Naive thymus-derived CD4-positive, alpha-beta T cell (primary cell): Measurements from ENCODE around the gene KRT84. TPM values are rescaled to one million over a fixed set of nuclear protein-coding genes. Genes with fewer than 3 reads are reported as not detected.

Source experiments
- ATAC-seq: fragments of 150-1000 bp; cut with Tn5 transposase; 2 replicates; pipeline ENCODE4 v1.10.0; 2021; ENCODE audit warnings: mild to moderate bottlenecking, moderate library complexity
- CTCF ChIA-PET: fragments of 350-600 bp; sonication (Branson Sonifier 250); formaldehyde crosslinking; loops from one replicate; lab custom pipeline; 2021; ENCODE audit warnings: antibody characterized with exemption; lab: Charles Lee
- POLR2A ChIA-PET: fragments of 350-600 bp; sonication (Branson Sonifier 250); formaldehyde crosslinking; loops from one replicate; lab custom pipeline; 2021; ENCODE audit warnings: antibody characterized with exemption, inconsistent platforms; lab: Charles Lee
- DNase-seq, 9 donors: peaks; one replicate each; pipeline versions ENCODE4 v3.0.0 to v3.0.0-alpha.2; 2020 to 2022; ENCODE audit warnings: mixed read lengths in 1 of 9
- H3K27ac ChIP-seq: one replicate; pipeline ENCODE4 v1.7.0; 2013; ENCODE audit warnings: mild to moderate bottlenecking, low read depth, low read length, moderate library complexity
- H3K27me3 ChIP-seq, 2 donors: one replicate each; pipeline ENCODE4 v1.7.0; 2013; ENCODE audit warnings: low read length in 2 of 2, mild to moderate bottlenecking in 2 of 2, moderate library complexity in 2 of 2; ENCODE audit not compliant: control insufficient read depth in 2 of 2, insufficient read depth in 2 of 2
- H3K36me3 ChIP-seq, 3 experiments: 1 replicate in 2 of 3; 2 replicates in 1 of 3; pipeline ENCODE4 v1.7.0; 2013; ENCODE audit warnings: low read length in 3 of 3, mild to moderate bottlenecking in 3 of 3, moderate library complexity in 1 of 3; ENCODE audit not compliant: insufficient read depth in 3 of 3, control insufficient read depth in 2 of 3
- H3K4me1 ChIP-seq, 2 donors: one replicate each; pipeline ENCODE4 v1.7.0; 2013; ENCODE audit warnings: low read length in 2 of 2, mild to moderate bottlenecking in 2 of 2, moderate library complexity in 1 of 2; ENCODE audit not compliant: control insufficient read depth in 2 of 2, insufficient read depth in 2 of 2
- H3K4me3 ChIP-seq: 2 replicates; pipeline ENCODE4 v1.7.0; 2013; ENCODE audit warnings: mild to moderate bottlenecking, low read length
- H3K9me3 ChIP-seq, 3 experiments: 1 replicate in 2 of 3; 2 replicates in 1 of 3; pipeline ENCODE4 v1.7.0; 2013; ENCODE audit warnings: low read length in 3 of 3; ENCODE audit not compliant: control insufficient read depth in 2 of 3
- H3K27ac Mint-ChIP-seq, 9 donors: one replicate each; pipeline ENCODE4 v1.8.0; 2020 to 2022; ENCODE audit warnings: mixed read lengths in 9 of 9, mild to moderate bottlenecking in 8 of 9, moderate library complexity in 5 of 9, inconsistent platforms in 2 of 9
- H3K27me3 Mint-ChIP-seq, 5 donors: one replicate each; pipeline ENCODE4 v1.8.0; 2021 to 2022; ENCODE audit warnings: mixed read lengths in 5 of 5, mild to moderate bottlenecking in 1 of 5
- H3K36me3 Mint-ChIP-seq, 5 donors: one replicate each; pipeline ENCODE4 v1.8.0; 2020 to 2022; ENCODE audit warnings: mixed read lengths in 5 of 5, mild to moderate bottlenecking in 3 of 5, inconsistent platforms in 1 of 5
- H3K4me1 Mint-ChIP-seq, 7 donors: one replicate each; pipeline ENCODE4 v1.8.0; 2020 to 2022; ENCODE audit warnings: mixed read lengths in 7 of 7, mild to moderate bottlenecking in 3 of 7, inconsistent platforms in 1 of 7
- H3K4me3 Mint-ChIP-seq, 10 donors: one replicate each; pipeline ENCODE4 v1.8.0; 2020 to 2022; ENCODE audit warnings: mild to moderate bottlenecking in 10 of 10, mixed read lengths in 10 of 10, moderate library complexity in 6 of 10, inconsistent platforms in 2 of 10
- H3K9me3 Mint-ChIP-seq, 11 donors: one replicate each; pipeline ENCODE4 v1.8.0; 2020 to 2022; ENCODE audit warnings: mixed read lengths in 11 of 11, mild to moderate bottlenecking in 4 of 11, inconsistent platforms in 1 of 11, moderate library complexity in 1 of 11
- intact Hi-C, 2 donors: fragments of 100-400 bp; cut with micrococcal nuclease; formaldehyde crosslinking; loops; one replicate each; pipeline ENCODE4 v1.15.1; 2023
- polyA plus RNA-seq, 2 donors: library from polyadenylated mRNA; unstranded; fragments of 300-500 nt; fragmentation: Illumina TruSeq; gene quantifications; one replicate each; pipeline ENCODE4 v1.2.3, GENCODE V29; 2021
- total RNA-seq, 6 experiments: library from RNA in 5 of 6; stranded (reverse) in 5 of 6; gene quantifications; 1 replicate in 5 of 6; 2 replicates in 1 of 6; pipeline ENCODE4 v1.2.3 and lab custom pipeline; 2021 to 2026

Gene KRT84
- total and polyA plus RNA-seq, 7 experiments from 2014 or later: not detected

- Histone ChIP-seq H3K27me3 (no peaks in the 10 kb centered on the region), H3K27ac (no peak overlapping the region), H3K4me3 (no peak overlapping the region), H3K9me3 (no peaks in the 10 kb centered on the region), H3K36me3 (no peaks in the 10 kb centered on the region), H3K4me1 (no peaks in the 10 kb centered on the region)
- Mint-ChIP-seq H3K36me3 (peaks cover 0 to 9% (median 4%) of the 10 kb centered on the region in 5 donors), H3K27ac (no peak overlapping the region), H3K9me3 (peaks cover 0 to 25% (median 7%) of the 10 kb centered on the region in 11 donors), H3K27me3 (peaks cover 0 to 26% (median 12%) of the 10 kb centered on the region in 5 donors), H3K4me1 (no peaks in the 10 kb centered on the region), H3K4me3 (no peak overlapping the region)
- ChIA-PET CTCF (interaction anchor here (1.5 kb wide), 1 partner anchor 9 kb away, joined by 5 read pairs; no protein-coding TSS in a partner anchor), POLR2A (no interaction called here)
- no peak for DNase-seq
- ATAC-seq: no peak
- intact Hi-C loops: no loop called here
These were observed 48.4 kb downstream of the KRT84 start for GRCh38 chr12:52337054-52337453.

GRCh38 chr12:52336641-52337040 is 48.8 kb downstream of the KRT84 start:
- ChIA-PET POLR2A (no interaction called here), CTCF (interaction anchor here (1.5 kb wide), 1 partner anchor 8 kb away, joined by 5 read pairs; no protein-coding TSS in a partner anchor)
- Histone ChIP-seq H3K9me3 (no peaks in the 10 kb centered on the region), H3K27me3 (no peaks in the 10 kb centered on the region), H3K36me3 (no peaks in the 10 kb centered on the region), H3K4me3 (no peak overlapping the region), H3K4me1 (no peaks in the 10 kb centered on the region), H3K27ac (no peak overlapping the region)
- intact Hi-C loops: no loop called here
- H3K36me3 Mint-ChIP-seq: peaks cover 0 to 9% (median 4%) of the 10 kb centered on the region in 5 donors
- DNase-seq (no peak), ATAC-seq (no peak)
- no peak overlapping the region for H3K27ac Mint-ChIP-seq
- no peaks in the 10 kb centered on the region for H3K4me1 Mint-ChIP-seq
- H3K9me3 Mint-ChIP-seq: peaks cover 0 to 25% (median 7%) of the 10 kb centered on the region in 11 donors
- H3K27me3 Mint-ChIP-seq: peaks cover 0 to 26% (median 12%) of the 10 kb centered on the region in 5 donors
- no peak overlapping the region for H3K4me3 Mint-ChIP-seq

DNA sequence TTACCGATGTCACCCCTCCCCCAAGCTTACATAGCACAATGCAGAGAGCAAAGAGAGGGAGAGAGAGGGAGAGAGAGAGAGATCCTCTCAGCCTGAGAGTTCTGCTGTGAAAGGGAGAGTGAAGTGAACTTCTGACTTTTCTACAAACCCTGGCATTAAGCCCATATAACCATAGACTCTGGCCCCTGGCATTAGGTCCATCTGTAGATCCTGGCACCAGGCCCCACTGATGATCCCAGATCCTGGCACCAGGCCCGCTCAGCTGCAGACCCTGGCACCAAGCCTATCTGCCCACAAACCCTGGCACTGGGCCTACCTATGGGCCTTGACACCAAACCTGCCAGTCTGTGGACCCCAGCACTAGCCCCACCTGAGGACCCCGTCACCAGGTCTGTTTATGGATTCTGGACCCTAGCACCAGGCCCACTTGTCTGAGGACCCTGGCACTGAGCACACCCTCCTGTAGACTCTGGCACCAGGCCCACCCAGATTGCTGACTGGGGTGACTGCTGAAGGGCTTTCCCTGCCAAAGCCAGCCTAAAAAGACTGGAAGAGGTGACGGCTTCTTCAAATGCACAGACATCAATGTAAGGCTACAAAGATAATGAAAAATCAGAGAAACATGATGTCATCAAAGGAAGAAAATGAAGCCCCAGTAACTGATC is 49.7 kb downstream of the KRT84 start:
- peaks cover 0 to 25% (median 7%) of the 10 kb centered on the region in 11 donors for H3K9me3 Mint-ChIP-seq
- POLR2A ChIA-PET: no interaction called here
- CTCF ChIA-PET: interaction anchor here (0.6 kb wide), 1 partner anchor 179 kb away, joined by 3 read pairs; no protein-coding TSS in a partner anchor
- Histone ChIP-seq H3K4me1 (no peaks in the 10 kb centered on the region), H3K9me3 (no peaks in the 10 kb centered on the region), H3K36me3 (no peaks in the 10 kb centered on the region), H3K27me3 (no peaks in the 10 kb centered on the region), H3K27ac (no peak overlapping the region), H3K4me3 (no peak overlapping the region)
- no peak overlapping the region for H3K27ac Mint-ChIP-seq
- H3K4me3 Mint-ChIP-seq: no peak overlapping the region
- intact Hi-C loops: no loop called here
- no peaks in the 10 kb centered on the region for H3K4me1 Mint-ChIP-seq
- H3K27me3 Mint-ChIP-seq: peaks cover 0 to 26% (median 12%) of the 10 kb centered on the region in 5 donors
- H3K36me3 Mint-ChIP-seq: peaks cover 0 to 9% (median 4%) of the 10 kb centered on the region in 5 donors
- ATAC-seq (no peak), DNase-seq (no peak)

- Histone ChIP-seq H3K27ac (no peak overlapping the region), H3K27me3 (no peaks in the 10 kb centered on the region), H3K4me1 (no peaks in the 10 kb centered on the region), H3K36me3 (no peaks in the 10 kb centered on the region), H3K9me3 (no peaks in the 10 kb centered on the region), H3K4me3 (no peak overlapping the region)
- Mint-ChIP-seq H3K36me3 (peaks cover 0 to 9% (median 4%) of the 10 kb centered on the region in 5 donors), H3K27me3 (peaks cover 0 to 26% (median 15%) of the 10 kb centered on the region in 5 donors), H3K4me1 (no peaks in the 10 kb centered on the region), H3K27ac (no peak overlapping the region), H3K4me3 (no peak overlapping the region), H3K9me3 (peaks cover 0 to 25% (median 7%) of the 10 kb centered on the region in 11 donors)
- POLR2A ChIA-PET: interaction anchor here (0.6 kb wide), 1 partner anchor 397 kb away, joined by 4 read pairs; no protein-coding TSS in a partner anchor
- CTCF ChIA-PET: interaction anchor here (0.6 kb wide), 1 partner anchor 397 kb away, joined by 3 read pairs; no protein-coding TSS in a partner anchor
- no peak for ATAC-seq
- intact Hi-C loops: no loop called here
- DNase-seq: no peak
These were observed 51.3 kb downstream of the KRT84 start for GRCh38 chr12:52334185-52334584.

DNA sequence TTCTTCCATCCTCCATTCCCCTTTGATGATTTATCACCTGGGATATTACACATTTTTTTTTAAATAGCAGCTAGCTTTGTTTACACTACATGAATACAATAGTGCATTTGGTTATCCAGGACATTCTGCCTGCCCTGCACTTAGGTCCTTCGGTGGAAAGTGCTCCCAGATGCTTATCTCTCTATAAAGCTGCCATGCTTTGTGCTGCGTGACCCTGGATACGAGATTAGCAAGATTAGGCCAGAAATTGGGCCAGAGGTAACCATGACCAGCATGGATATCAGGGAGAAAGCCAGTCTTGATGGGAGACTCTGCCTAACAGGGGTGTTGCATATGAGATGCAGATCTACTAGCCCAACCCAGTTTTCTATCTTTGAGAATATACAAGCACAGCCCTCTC is 52.1 kb downstream of the KRT84 start:
- Mint-ChIP-seq H3K4me3 (no peak overlapping the region), H3K4me1 (no peaks in the 10 kb centered on the region), H3K27ac (no peak overlapping the region), H3K27me3 (peaks cover 0 to 26% (median 12%) of the 10 kb centered on the region in 5 donors), H3K36me3 (peaks cover 0 to 9% (median 4%) of the 10 kb centered on the region in 5 donors), H3K9me3 (peaks cover 0 to 20% (median 7%) of the 10 kb centered on the region in 11 donors)
- H3K4me1 ChIP-seq: no peaks in the 10 kb centered on the region
- CTCF ChIA-PET: interaction anchor here (0.7 kb wide), 1 partner anchor 18 kb away, joined by 3 read pairs; no protein-coding TSS in a partner anchor
- H3K36me3 ChIP-seq: no peaks in the 10 kb centered on the region
- no peak overlapping the region for H3K4me3 ChIP-seq
- no peak for DNase-seq
- H3K27me3 ChIP-seq: no peaks in the 10 kb centered on the region
- intact Hi-C loops: no loop called here
- no peaks in the 10 kb centered on the region for H3K9me3 ChIP-seq
- no peak overlapping the region for H3K27ac ChIP-seq
- POLR2A ChIA-PET: no interaction called here
- no peak for ATAC-seq

DNA sequence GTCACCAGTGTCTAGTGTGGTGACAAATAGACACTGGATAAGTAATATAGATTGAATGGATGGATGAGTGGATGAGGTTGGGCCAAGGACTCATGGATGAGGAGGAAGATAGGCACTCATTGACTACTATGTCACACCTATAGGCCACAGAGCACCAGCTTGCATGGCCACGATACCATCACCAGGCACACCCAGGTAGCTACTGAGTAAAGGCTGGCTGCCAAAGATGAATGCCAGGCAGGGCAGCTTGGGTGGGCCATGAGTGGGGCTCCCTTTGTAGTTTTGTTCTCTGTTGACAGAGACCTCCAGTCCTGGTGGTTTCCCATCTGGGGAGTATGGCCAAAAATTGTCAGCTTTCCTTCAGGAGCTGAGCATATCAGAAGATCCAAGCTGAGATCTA is 53.1 kb downstream of the KRT84 start:
- Histone ChIP-seq H3K9me3 (no peaks in the 10 kb centered on the region), H3K4me3 (no peak overlapping the region), H3K4me1 (peaks cover 0 to 5% of the 10 kb centered on the region in 2 donors), H3K27ac (no peak overlapping the region), H3K36me3 (no peaks in the 10 kb centered on the region), H3K27me3 (no peaks in the 10 kb centered on the region)
- Mint-ChIP-seq H3K36me3 (peaks cover 0 to 9% (median 4%) of the 10 kb centered on the region in 5 donors), H3K27me3 (peaks cover 0 to 22% (median 10%) of the 10 kb centered on the region in 5 donors), H3K4me1 (peaks cover 0 to 6% (median 2%) of the 10 kb centered on the region in 7 donors), H3K27ac (no peak overlapping the region), H3K4me3 (no peak overlapping the region), H3K9me3 (peaks cover 0 to 20% (median 6%) of the 10 kb centered on the region in 11 donors)
- ATAC-seq (no peak), DNase-seq (no peak)
- CTCF ChIA-PET: interaction anchor here (0.6 to 1.6 kb wide), 3 partner anchors 19 to 176 kb away, joined by 3 to 4 read pairs (median 3); no protein-coding TSS in a partner anchor
- intact Hi-C loops: no loop called here
- POLR2A ChIA-PET: no interaction called here
